Measurements from ENCODE around the gene IST1. TPM values are rescaled to one million over a fixed set of nuclear protein-coding genes. Genes with fewer than 3 reads are reported as not detected.
A peak's percentile ranks its signal among the peaks of the same experiment; 100 is the strongest.

IST1 gene
- total RNA-seq, 4 donors from 2014 or later: 172 to 301 (median 207) TPM

- Histone ChIP-seq H3K9me3 (no peaks in the 10 kb centered on the region), H3K27me3 (no peaks in the 10 kb centered on the region), H3K36me3 (no peaks in the 10 kb centered on the region), H3K4me1 (peaks cover 8 to 18% of the 10 kb centered on the region in 2 donors), H3K4me3 (no peak overlapping the region), H3K27ac (peak overlapping the region; percentile 59 to 71)
- intact Hi-C loops (cut with DNase I; ENCODE audit: low total_unique reads): no loop called here
- no peak for TF ChIP-seq POLR2A (IDR thresholded peaks at IDR 0.05)
- TF ChIP-seq CTCF (IDR thresholded peaks at IDR 0.05): no peak
- DNase-seq: peak; percentile 52 to 70
These were observed 32.1 kb downstream of the IST1 start for GRCh38 chr16:71927383-71927782.

GRCh38 chr16:71927787-71928186 is 32.5 kb downstream of the IST1 start:
- no peaks in the 10 kb centered on the region for H3K27me3 ChIP-seq
- H3K9me3 ChIP-seq: no peaks in the 10 kb centered on the region
- H3K27ac ChIP-seq: peak overlapping the region; percentile 44 to 71
- no peak for DNase-seq
- no peaks in the 10 kb centered on the region for H3K36me3 ChIP-seq
- intact Hi-C loops (cut with DNase I; ENCODE audit: low total_unique reads): no loop called here
- TF ChIP-seq POLR2A (IDR thresholded peaks at IDR 0.05): no peak
- TF ChIP-seq CTCF (IDR thresholded peaks at IDR 0.05): no peak
- H3K4me3 ChIP-seq: no peak overlapping the region
- H3K4me1 ChIP-seq: peaks cover 8 to 18% of the 10 kb centered on the region in 2 donors

GRCh38 chr16:71929048-71929447 is 33.7 kb downstream of the IST1 start:
- TF ChIP-seq CTCF (IDR thresholded peaks at IDR 0.05): no peak
- no peak overlapping the region for H3K4me3 ChIP-seq
- intact Hi-C loops (cut with DNase I; ENCODE audit: low total_unique reads): no loop called here
- no peaks in the 10 kb centered on the region for H3K36me3 ChIP-seq
- H3K27ac ChIP-seq: peak overlapping the region; percentile 26 to 71
- DNase-seq: no peak
- peaks cover 8 to 18% of the 10 kb centered on the region in 2 donors for H3K4me1 ChIP-seq
- no peaks in the 10 kb centered on the region for H3K9me3 ChIP-seq
- H3K27me3 ChIP-seq: no peaks in the 10 kb centered on the region

GRCh38 chr16:71930013-71930563 is 34.8 kb downstream of the IST1 start:
- intact Hi-C loops (cut with DNase I; ENCODE audit: low total_unique reads): no loop called here
- TF ChIP-seq POLR2A (IDR thresholded peaks at IDR 0.05) (no peak), CTCF (IDR thresholded peaks at IDR 0.05) (no peak)
- H3K36me3 ChIP-seq: no peaks in the 10 kb centered on the region
- no peaks in the 10 kb centered on the region for H3K27me3 ChIP-seq
- peak overlapping the region in 1 of 2 donors; percentile 14 for H3K27ac ChIP-seq
- no peak for DNase-seq
- no peaks in the 10 kb centered on the region for H3K9me3 ChIP-seq
- H3K4me3 ChIP-seq: no peak overlapping the region
- H3K4me1 ChIP-seq: peaks cover 8 to 18% of the 10 kb centered on the region in 2 donors

GRCh38 chr16:71931001-71931400 is 35.7 kb downstream of the IST1 start:
- no peak overlapping the region for H3K4me3 ChIP-seq
- intact Hi-C loops (cut with DNase I; ENCODE audit: low total_unique reads): no loop called here
- no peaks in the 10 kb centered on the region for H3K9me3 ChIP-seq
- peaks cover 8 to 18% of the 10 kb centered on the region in 2 donors for H3K4me1 ChIP-seq
- no peak for DNase-seq
- no peaks in the 10 kb centered on the region for H3K36me3 ChIP-seq
- no peak overlapping the region for H3K27ac ChIP-seq
- H3K27me3 ChIP-seq: no peaks in the 10 kb centered on the region
- no peak for TF ChIP-seq POLR2A (IDR thresholded peaks at IDR 0.05)
- TF ChIP-seq CTCF (IDR thresholded peaks at IDR 0.05): no peak
